HT-29 (cell line): ENCODE results near the gene MS4A6E. TPM values are rescaled to one million over a fixed set of nuclear protein-coding genes. Genes with fewer than 3 reads are reported as not detected.

Experiments used
- DNase-seq: peaks from one replicate; pipeline ENCODE4 v3.0.0-alpha.2; 2015; ENCODE audit warnings: low spot score
- total RNA-seq: library from RNA; depleted of rRNA; stranded (reverse); fragments of >200 nt; shearing (Covaris generic); gene quantifications from 2 replicates; pipeline ENCODE4 v1.2.3, GENCODE V29; 2014; rRNA removed

The MS4A6E gene
- total RNA-seq, 1 experiment from 2014 or later = not detected

GRCh38 chr11:60375316-60375715 lies 48.3 kb downstream of the MS4A6E start:
- no peak for DNase-seq

GRCh38 chr11:60376601-60377000 lies 49.5 kb downstream of the MS4A6E start:
- peak; percentile 72 for DNase-seq

- DNase-seq = no peak
Measured at GRCh38 chr11:60377401-60378136, 50.5 kb downstream of the MS4A6E start.

GRCh38 chr11:60378354-60378753 lies 51.3 kb downstream of the MS4A6E start, which contains the start of gene MS4A7:
Gene MS4A7 (plus strand): TSS chr11:60378532. CDS start chr11:60383142, 4,610 bp downstream.
- DNase-seq = no peak

GRCh38 chr11:60389279-60389910 lies 62.3 kb downstream of the MS4A6E start:
- DNase-seq = no peak

GRCh38 chr11:60390419-60390818 lies 63.4 kb downstream of the MS4A6E start:
- DNase-seq = no peak

Other genes starting within 250 kb of the MS4A6E start
- gene MS4A2, start 238.6 kb upstream of the MS4A6E start, total RNA-seq = not detected in 2 replicates
- gene MS4A6A, start 144.2 kb upstream of the MS4A6E start, total RNA-seq = not detected in 2 replicates
- gene MS4A4E, start 84.1 kb upstream of the MS4A6E start, total RNA-seq = 0.43 TPM in 1 of 2 replicates, not detected in the other
- gene MS4A4A, start 46.6 kb upstream of the MS4A6E start, total RNA-seq = not detected in 2 replicates
- gene MS4A7, start 51.3 kb downstream of the MS4A6E start, total RNA-seq = not detected in 2 replicates
- gene MS4A14, start 69.2 kb downstream of the MS4A6E start, total RNA-seq = not detected in 2 replicates
- gene MS4A5, start 102.3 kb downstream of the MS4A6E start, total RNA-seq = not detected in 2 replicates
- gene MS4A1, start 128.6 kb downstream of the MS4A6E start, total RNA-seq = not detected in 2 replicates
- gene MS4A12, start 165.5 kb downstream of the MS4A6E start, total RNA-seq = not detected in 2 replicates
- not detected in 2 replicates for gene MS4A13, start 188.1 kb downstream of the MS4A6E start, total RNA-seq